Body of pancreas (tissue), 4 donors: ENCODE data around the gene ACAP3. TPM values are rescaled to one million over a fixed set of nuclear protein-coding genes. Genes with fewer than 3 reads are reported as not detected.
A peak's percentile ranks its signal among the peaks of the same experiment; 100 is the strongest.

Source experiments
- ATAC-seq: fragments of 150-250 bp; one replicate; pipeline ENCODE4 v1.9.1; 2016
- DNase-seq, 4 donors: peaks; one replicate each; pipeline ENCODE4 v3.0.0-alpha.2; 2019
- H3K27ac ChIP-seq, 4 donors: fragments of 200-600 bp; sonication (generic); 1 replicate in 3 of 4; 2 replicates in 1 of 4; pipeline versions ENCODE4 v1.5.1 to v1.6.1; 2016 to 2019; ENCODE audit warnings: mild to moderate bottlenecking in 1 of 4, mixed read lengths in 1 of 4, moderate library complexity in 1 of 4
- H3K27me3 ChIP-seq, 2 donors: fragments of 200-600 bp; sonication (generic); one replicate each; pipeline ENCODE4 v1.6.0; 2016; ENCODE audit warnings: mild to moderate bottlenecking in 1 of 2
- H3K36me3 ChIP-seq, 2 donors: fragments of 200-600 bp; sonication (generic); replicated peaks in 1 of 2; 2 replicates each; pipeline ENCODE4 v1.5.1; 2016; ENCODE audit warnings: low read depth in 2 of 2; ENCODE audit not compliant: insufficient read depth in 1 of 2
- H3K4me1 ChIP-seq: fragments of 200-600 bp; sonication (generic); one replicate; pipeline ENCODE4 v1.6.0; 2016
- H3K4me3 ChIP-seq, 2 donors: fragments of 200-600 bp; sonication (generic); 1 replicate in 1 of 2; 2 replicates in 1 of 2; pipeline ENCODE4 v1.5.1; 2016 to 2019
- H3K9me3 ChIP-seq, 3 donors: fragments of 200-600 bp; sonication (generic); 1 replicate in 2 of 3; 2 replicates in 1 of 3; pipeline ENCODE4 v1.5.1; 2016
- POLR2A ChIP-seq, 3 donors: fragments of 450-650 bp; IDR thresholded peaks; one replicate each; pipeline ENCODE4 v1.6.1; 2016; ENCODE audit warnings: antibody characterized with exemption in 3 of 3, mild to moderate bottlenecking in 2 of 3
- WGBS, 2 donors: methylation state at CpG; one replicate each; pipeline ENCODE4 v1.1.5; 2017; 5-methylcytosine and 5-hydroxymethylcytosine counted together
- intact Hi-C: fragments of 100-400 bp; cut with DNase I; formaldehyde crosslinking; loops from one replicate; pipeline ENCODE4 v1.15.1; 2023
- total RNA-seq, 2 donors: library from RNA; depleted of rRNA; stranded (reverse); fragments of >200 nt; gene quantifications; one replicate each; pipeline ENCODE4 v1.1.0, GENCODE V29; 2016
- TF ChIP-seq, protein P1 (sequence below), 7 experiments: fragments of 450-650 bp in 4 of 7; fragments of 200-600 bp in 3 of 7; sonication (generic) in 3 of 7; IDR thresholded peaks; one replicate each; pipeline ENCODE4 v1.5.1; 2016 to 2019; ENCODE audit warnings: antibody characterized with exemption in 7 of 7

The ACAP3 gene
- total RNA-seq, 2 donors from 2014 or later, result 37.9 to 53.7 TPM

DNA sequence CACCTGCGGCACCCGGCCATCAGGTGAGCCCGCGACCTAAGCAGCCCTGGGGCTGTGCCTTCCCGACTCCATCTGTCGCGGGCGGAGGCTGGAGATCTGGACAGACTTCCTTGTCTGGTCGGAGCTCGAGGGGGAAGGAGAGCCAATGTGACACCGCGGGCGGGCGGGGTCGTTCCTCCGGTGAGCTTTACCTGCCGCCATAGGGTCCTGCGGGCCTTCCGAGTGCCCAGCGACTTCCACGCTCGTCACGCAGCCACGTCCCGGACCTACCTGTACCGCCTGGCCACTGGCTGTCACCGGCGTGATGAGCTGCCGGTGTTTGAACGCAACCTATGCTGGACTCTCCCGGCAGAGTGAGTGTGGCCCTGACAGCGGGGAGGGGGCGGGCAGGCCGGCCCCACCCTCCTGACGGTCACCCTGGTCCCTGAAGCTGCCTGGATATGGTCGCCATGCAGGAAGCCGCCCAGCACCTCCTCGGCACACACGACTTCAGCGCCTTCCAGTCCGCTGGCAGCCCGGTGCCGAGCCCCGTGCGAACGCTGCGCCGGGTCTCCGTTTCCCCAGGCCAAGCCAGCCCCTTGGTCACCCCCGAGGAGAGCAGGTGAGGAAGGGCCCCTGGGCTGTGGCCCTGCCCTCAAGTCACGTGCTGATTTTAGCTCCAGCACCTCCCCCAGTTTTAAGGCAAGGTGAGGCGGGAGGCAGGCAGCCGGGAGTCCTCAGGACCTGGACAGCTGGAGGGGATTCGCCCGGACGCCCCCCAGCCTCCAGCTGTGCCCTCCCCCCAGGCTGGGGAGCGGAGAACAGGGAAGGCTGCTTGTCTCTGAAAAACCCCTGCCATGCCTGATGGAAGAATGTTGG is 1.8 kb upstream of the ACAP3 start:
- ATAC-seq (peak; percentile 6), DNase-seq (peak; percentile 48 to 60 (median 60))
- H3K4me1 ChIP-seq, result peaks cover 47% of the 10 kb centered on the region
- H3K4me3 ChIP-seq, result peak overlapping the region; percentile 78 to 91
- H3K9me3 ChIP-seq, result no peaks in the 10 kb centered on the region
- 31 to 71% methylated on average over 6 to 57 of the region's 57 CpGs for WGBS, 2 donors
- TF ChIP-seq POLR2A (IDR thresholded peaks at IDR 0.05), result no peak
- TF ChIP-seq, protein P1, sequence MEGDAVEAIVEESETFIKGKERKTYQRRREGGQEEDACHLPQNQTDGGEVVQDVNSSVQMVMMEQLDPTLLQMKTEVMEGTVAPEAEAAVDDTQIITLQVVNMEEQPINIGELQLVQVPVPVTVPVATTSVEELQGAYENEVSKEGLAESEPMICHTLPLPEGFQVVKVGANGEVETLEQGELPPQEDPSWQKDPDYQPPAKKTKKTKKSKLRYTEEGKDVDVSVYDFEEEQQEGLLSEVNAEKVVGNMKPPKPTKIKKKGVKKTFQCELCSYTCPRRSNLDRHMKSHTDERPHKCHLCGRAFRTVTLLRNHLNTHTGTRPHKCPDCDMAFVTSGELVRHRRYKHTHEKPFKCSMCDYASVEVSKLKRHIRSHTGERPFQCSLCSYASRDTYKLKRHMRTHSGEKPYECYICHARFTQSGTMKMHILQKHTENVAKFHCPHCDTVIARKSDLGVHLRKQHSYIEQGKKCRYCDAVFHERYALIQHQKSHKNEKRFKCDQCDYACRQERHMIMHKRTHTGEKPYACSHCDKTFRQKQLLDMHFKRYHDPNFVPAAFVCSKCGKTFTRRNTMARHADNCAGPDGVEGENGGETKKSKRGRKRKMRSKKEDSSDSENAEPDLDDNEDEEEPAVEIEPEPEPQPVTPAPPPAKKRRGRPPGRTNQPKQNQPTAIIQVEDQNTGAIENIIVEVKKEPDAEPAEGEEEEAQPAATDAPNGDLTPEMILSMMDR (IDR thresholded peaks at IDR 0.05), result no peak
- H3K36me3 ChIP-seq, result peaks cover 9 to 27% of the 10 kb centered on the region in 2 donors
- H3K27ac ChIP-seq, result peak overlapping the region; percentile 79 to 97 (median 90)
- intact Hi-C loops, result no loop called here
- H3K27me3 ChIP-seq, result no peaks in the 10 kb centered on the region

DNA sequence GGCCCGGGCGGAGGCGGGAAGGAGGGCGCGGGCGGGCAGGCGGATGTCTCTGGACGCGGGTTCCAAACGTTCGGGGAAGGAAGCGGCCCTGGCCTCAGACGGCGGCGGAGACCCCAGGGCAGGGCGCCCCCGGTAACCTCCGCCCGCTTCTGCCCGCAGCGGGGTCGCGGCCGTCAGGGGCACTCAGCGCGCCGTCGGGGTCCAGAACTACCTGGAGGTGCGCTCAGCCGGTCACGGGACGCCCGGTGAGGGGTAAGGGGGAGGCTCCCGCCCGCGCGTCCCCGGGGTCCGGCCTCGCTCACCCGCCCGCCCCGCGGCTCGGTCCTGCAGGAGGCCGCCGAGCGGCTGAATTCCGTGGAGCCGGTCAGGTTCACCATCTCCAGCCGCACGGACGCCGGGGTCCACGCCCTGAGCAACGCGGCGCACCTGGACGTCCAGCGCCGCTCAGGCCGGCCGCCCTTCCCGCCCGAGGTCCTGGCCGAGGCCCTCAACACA is 1.1 kb upstream of the ACAP3 start:
- no peak for TF ChIP-seq POLR2A (IDR thresholded peaks at IDR 0.05)
- TF ChIP-seq, protein P1 (IDR thresholded peaks at IDR 0.05), result no peak
- peaks cover 9 to 21% of the 10 kb centered on the region in 2 donors for H3K36me3 ChIP-seq
- no peaks in the 10 kb centered on the region for H3K27me3 ChIP-seq
- DNase-seq (peak in 2 of 4 donors; percentile 37 to 52), ATAC-seq (peak; percentile 3)
- peak overlapping the region; percentile 79 to 97 (median 90) for H3K27ac ChIP-seq
- peaks cover 51% of the 10 kb centered on the region for H3K4me1 ChIP-seq
- 0% methylated on average over 50 of the region's 66 CpGs; no CpG with 5 or more reads in 1 of the 2 donors for WGBS, 2 donors
- peak overlapping the region; percentile 78 to 91 for H3K4me3 ChIP-seq
- intact Hi-C loops, result no loop called here
- H3K9me3 ChIP-seq, result no peaks in the 10 kb centered on the region

DNA sequence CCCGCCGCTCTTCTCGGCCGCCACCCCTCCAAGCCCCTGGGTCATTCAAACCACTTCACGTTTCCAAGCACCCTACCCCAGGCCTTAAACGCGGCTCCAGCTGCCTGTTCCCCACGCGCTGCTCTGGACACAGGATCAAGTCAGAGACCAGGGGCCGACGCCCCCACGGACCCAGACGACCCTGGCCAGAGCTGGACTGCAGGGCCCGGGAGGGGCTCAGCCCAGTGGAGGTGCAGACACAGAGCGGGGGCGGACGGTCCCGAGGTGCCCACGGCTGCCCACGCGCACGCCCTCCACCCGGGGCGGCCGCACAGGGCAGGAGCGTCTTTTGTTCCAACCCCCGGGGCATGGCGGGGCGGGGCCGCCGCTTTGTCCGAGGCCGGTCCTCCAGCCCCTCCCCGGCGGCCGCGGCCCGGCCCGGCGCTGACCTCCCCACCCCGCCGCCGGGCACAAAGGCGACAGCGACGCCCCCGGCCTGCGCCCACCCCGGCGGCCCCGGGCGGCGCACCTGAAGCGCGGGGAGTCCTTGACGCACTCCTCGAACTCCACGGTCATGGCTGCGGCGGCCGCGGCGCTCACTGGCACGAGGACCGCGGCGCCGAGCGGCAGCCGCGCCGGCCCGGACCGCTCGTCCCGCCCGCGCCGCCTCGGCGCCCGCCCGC is 338 bp downstream of the ACAP3 start:
- H3K4me3 ChIP-seq, result peak overlapping the region; percentile 9 to 26
- peak overlapping the region; percentile 52 to 97 (median 77) for H3K27ac ChIP-seq
- ATAC-seq, result peak; percentile 1
- H3K27me3 ChIP-seq, result no peaks in the 10 kb centered on the region
- no peak for TF ChIP-seq POLR2A (IDR thresholded peaks at IDR 0.05)
- TF ChIP-seq, protein P1 (IDR thresholded peaks at IDR 0.05), result no peak
- no peaks in the 10 kb centered on the region for H3K9me3 ChIP-seq
- intact Hi-C loops, result no loop called here
- H3K4me1 ChIP-seq, result peaks cover 51% of the 10 kb centered on the region
- peaks cover 0 to 8% of the 10 kb centered on the region in 2 donors for H3K36me3 ChIP-seq
- DNase-seq, result peak; percentile 36 to 50 (median 40)
- WGBS, 2 donors, result 0 to 20% methylated on average over 1 to 78 of the region's 83 CpGs

DNA sequence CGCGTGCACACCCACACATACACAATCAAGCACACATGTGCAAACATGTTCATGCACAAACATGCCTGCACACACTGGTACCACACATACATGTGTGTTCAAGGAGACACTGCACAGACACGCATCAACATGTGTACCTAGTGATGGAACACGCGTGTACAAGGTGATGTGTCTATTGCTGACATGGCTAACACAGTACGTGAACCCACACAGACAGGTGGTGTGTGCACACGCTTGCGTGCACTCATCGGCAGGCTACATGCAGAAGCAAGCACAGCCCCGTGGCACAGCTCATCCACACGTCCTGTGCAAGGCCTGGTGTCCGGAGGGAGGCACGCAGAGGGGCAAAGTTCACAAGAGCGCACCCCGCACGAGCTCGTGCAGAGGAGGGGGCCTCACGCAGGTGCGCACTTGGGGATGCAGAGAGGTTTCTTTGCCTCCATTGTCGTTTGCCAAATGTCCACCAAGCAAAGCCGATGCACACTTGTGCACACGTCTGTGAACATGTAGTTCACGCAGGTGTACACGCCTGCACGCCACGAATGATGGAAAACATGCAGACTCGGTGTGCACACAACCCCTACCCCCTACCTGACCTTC is 969 bp downstream of the ACAP3 start:
- no peaks in the 10 kb centered on the region for H3K9me3 ChIP-seq
- peaks cover 51% of the 10 kb centered on the region for H3K4me1 ChIP-seq
- ATAC-seq (no peak), DNase-seq (no peak)
- H3K27ac ChIP-seq, result peak overlapping the region in 2 of 4 donors; percentile 52 to 97
- TF ChIP-seq, protein P1 (IDR thresholded peaks at IDR 0.05), result no peak
- TF ChIP-seq POLR2A (IDR thresholded peaks at IDR 0.05), result no peak
- intact Hi-C loops, result no loop called here
- WGBS, 2 donors, result 18 to 27% methylated on average over 20 to 27 of the region's 27 CpGs
- peak overlapping the region; percentile 9 to 26 for H3K4me3 ChIP-seq
- no peaks in the 10 kb centered on the region for H3K27me3 ChIP-seq
- H3K36me3 ChIP-seq, result peaks cover 0 to 5% of the 10 kb centered on the region in 2 donors
